IMR-90 (cell line): Measurements from ENCODE around the gene TMEM17. TPM values are rescaled to one million over a fixed set of nuclear protein-coding genes. Genes with fewer than 3 reads are reported as not detected.

Experiments used
- ATAC-seq: fragments of 200-7000 bp; cut with Tn5 transposase; 2 replicates; pipeline ENCODE4 v1.9.1; 2020; ENCODE audit warnings: low read depth, mild to moderate bottlenecking, moderate library complexity
- BruUV-seq: library from RNA; stranded (reverse); fragments of 400-500 nt; replicated peaks from 2 replicates; lab custom pipeline; 2021; lab: Mats Ljungman, UMichigan
- CTCF ChIA-PET: fragments of 300-600 bp; formaldehyde crosslinking; extraction: SDS; loops from one replicate; lab custom pipeline; 2021; ENCODE audit warnings: antibody characterized with exemption; lab: Yijun Ruan, JAX
- POLR2A ChIA-PET: fragments of 300-600 bp; sonication (Branson Sonifier 250); formaldehyde crosslinking; loops from one replicate; lab custom pipeline; 2022; ENCODE audit warnings: antibody characterized with exemption; ENCODE audit not compliant: unreplicated experiment; lab: Charles Lee
- DNase-seq: peaks from one replicate; pipeline ENCODE4 v3.0.0; 2013
- H2AFZ ChIP-seq: replicated peaks from 2 replicates; pipeline ENCODE3; 2013; ENCODE audit warnings: low read length, mild to moderate bottlenecking; ENCODE audit not compliant: poor library complexity
- H2AK5ac ChIP-seq: 2 replicates; pipeline ENCODE4 v1.6.1; 2013; ENCODE audit warnings: low read depth, low read length, inconsistent platforms
- H2AK9ac ChIP-seq: replicated peaks from 2 replicates; pipeline ENCODE3; 2013; ENCODE audit warnings: mild to moderate bottlenecking, low read depth, low read length, moderate library complexity; ENCODE audit not compliant: poor library complexity
- H2BK120ac ChIP-seq: 2 replicates; pipeline ENCODE4 v1.6.1; 2013; ENCODE audit warnings: low read depth, low read length, inconsistent platforms
- H2BK15ac ChIP-seq: 3 replicates; pipeline ENCODE4 v1.6.1; 2013; ENCODE audit warnings: low read depth, low read length, inconsistent platforms
- H2BK20ac ChIP-seq: 2 replicates; pipeline ENCODE4 v1.6.1; 2013; ENCODE audit warnings: low read depth, mild to moderate bottlenecking, inconsistent platforms, low read length, moderate library complexity
- H2BK5ac ChIP-seq: 2 replicates; pipeline ENCODE4 v1.6.1; 2013; ENCODE audit warnings: mild to moderate bottlenecking, low read depth, low read length, inconsistent platforms; ENCODE audit not compliant: poor library complexity, severe bottlenecking
- H3K14ac ChIP-seq: replicated peaks from 2 replicates; pipeline ENCODE4 v1.6.1; 2013; ENCODE audit warnings: low read depth, low read length, inconsistent platforms
- H3K18ac ChIP-seq: 2 replicates; pipeline ENCODE4 v1.6.1; 2013; ENCODE audit warnings: low read depth, low read length, control low read depth
- H3K23ac ChIP-seq: 2 replicates; pipeline ENCODE4 v1.6.1; 2013; ENCODE audit warnings: low read depth, low read length, inconsistent platforms
- H3K27ac ChIP-seq: 2 replicates; pipeline ENCODE4 v1.5.1; 2013; ENCODE audit warnings: mild to moderate bottlenecking, control low read depth, low read length; ENCODE audit not compliant: insufficient read depth
- H3K27me3 ChIP-seq: 2 replicates; pipeline ENCODE4 v1.6.1; 2013; ENCODE audit warnings: low read length; ENCODE audit not compliant: control insufficient read depth, insufficient read depth
- H3K36me3 ChIP-seq: 2 replicates; pipeline ENCODE4 v1.6.1; 2013; ENCODE audit warnings: low read length, mixed read lengths; ENCODE audit not compliant: control insufficient read depth, insufficient read depth
- H3K4ac ChIP-seq: 2 replicates; pipeline ENCODE4 v1.6.1; 2013; ENCODE audit warnings: low read depth, low read length, inconsistent platforms
- H3K4me1 ChIP-seq: 2 replicates; pipeline ENCODE4 v1.6.1; 2013; ENCODE audit warnings: low read length, mixed read lengths; ENCODE audit not compliant: control insufficient read depth, insufficient read depth
- H3K4me2 ChIP-seq: 2 replicates; pipeline ENCODE4 v1.6.1; 2013; ENCODE audit warnings: low read depth, mild to moderate bottlenecking, control low read depth, low read length, moderate library complexity
- H3K4me3 ChIP-seq: 2 replicates; pipeline ENCODE4 v1.5.1; 2013; ENCODE audit warnings: low read depth, mild to moderate bottlenecking, control low read depth, low read length, moderate library complexity; ENCODE audit not compliant: insufficient read depth
- H3K56ac ChIP-seq: 2 replicates; pipeline ENCODE4 v1.6.1; 2013; ENCODE audit warnings: low read length, inconsistent platforms; ENCODE audit not compliant: insufficient read depth; ENCODE audit errors: extremely low read depth
- H3K79me1 ChIP-seq, 2 experiments: 2 replicates each; pipeline ENCODE4 v1.6.1; 2013; ENCODE audit warnings: low read length in 2 of 2, inconsistent platforms in 1 of 2, low read depth in 1 of 2
- H3K9ac ChIP-seq: 2 replicates; pipeline ENCODE4 v1.6.1; 2013; ENCODE audit warnings: low read depth, low read length, control low read depth
- H3K9me1 ChIP-seq: 2 replicates; pipeline ENCODE4 v1.6.1; 2013; ENCODE audit warnings: low read length, inconsistent platforms; ENCODE audit not compliant: insufficient read depth
- H3K9me3 ChIP-seq: 2 replicates; pipeline ENCODE4 v1.6.1; 2013; ENCODE audit warnings: low read length; ENCODE audit not compliant: control insufficient read depth, insufficient read depth
- H4K20me1 ChIP-seq: 2 replicates; pipeline ENCODE4 v1.6.1; 2013; ENCODE audit warnings: low read length, inconsistent platforms; ENCODE audit not compliant: insufficient read depth
- H4K5ac ChIP-seq: 2 replicates; pipeline ENCODE4 v1.6.1; 2013; ENCODE audit warnings: mild to moderate bottlenecking, low read depth, low read length, control low read depth
- H4K8ac ChIP-seq, 2 experiments: 2 replicates each; pipeline ENCODE4 v1.6.1; 2013; ENCODE audit warnings: low read depth in 2 of 2, low read length in 2 of 2, control low read depth in 1 of 2, inconsistent platforms in 1 of 2
- H4K91ac ChIP-seq: 2 replicates; pipeline ENCODE4 v1.6.1; 2013; ENCODE audit warnings: low read depth, low read length, inconsistent platforms; ENCODE audit not compliant: insufficient read depth
- BHLHE40 ChIP-seq: fragments of 150-350 bp; IDR thresholded peaks from 2 replicates; pipeline ENCODE4 v1.6.1; 2016; ENCODE audit warnings: mild to moderate bottlenecking, low read depth, low read length
- CHD1 ChIP-seq: IDR thresholded peaks from 2 replicates; pipeline ENCODE4 v1.6.1; 2012; ENCODE audit warnings: low read depth, low read length, improper control_type of control experiment
- FOS ChIP-seq: fragments of 150-350 bp; IDR thresholded peaks from 2 replicates; pipeline ENCODE4 v1.6.1; 2016; ENCODE audit warnings: low read depth, low read length
- MAFK ChIP-seq: IDR thresholded peaks from 2 replicates; pipeline ENCODE4 v1.6.1; 2012; ENCODE audit warnings: low read depth, low read length, improper control_type of control experiment
- MAZ ChIP-seq: IDR thresholded peaks from 2 replicates; pipeline ENCODE4 v1.6.1; 2012; ENCODE audit warnings: low read depth, mild to moderate bottlenecking, low read length, improper control_type of control experiment, moderate library complexity, borderline replicate concordance
- MXI1 ChIP-seq: IDR thresholded peaks from 2 replicates; pipeline ENCODE4 v1.6.1; 2012; ENCODE audit warnings: low read depth, mild to moderate bottlenecking, low read length, moderate library complexity, borderline replicate concordance
- NFE2L2 ChIP-seq: fragments of 150-350 bp; IDR thresholded peaks from 2 replicates; pipeline ENCODE4 v1.6.1; 2016; ENCODE audit warnings: low read depth, mild to moderate bottlenecking, low read length
- POLR2A ChIP-seq: IDR thresholded peaks from 2 replicates; pipeline ENCODE4 v1.6.1; 2012; ENCODE audit warnings: mild to moderate bottlenecking, low read depth, low read length
- RAD21 ChIP-seq: IDR thresholded peaks from 2 replicates; pipeline ENCODE4 v1.6.1; 2012; ENCODE audit warnings: low read length, improper control_type of control experiment
- RCOR1 ChIP-seq: IDR thresholded peaks from 2 replicates; pipeline ENCODE4 v1.6.1; 2012; ENCODE audit warnings: mild to moderate bottlenecking, low read length, improper control_type of control experiment; ENCODE audit not compliant: insufficient replicate concordance
- RFX5 ChIP-seq: IDR thresholded peaks from 2 replicates; pipeline ENCODE4 v1.8.0; 2012; ENCODE audit warnings: low read depth, mild to moderate bottlenecking, low read length, moderate library complexity
- SMC3 ChIP-seq: fragments of 150-350 bp; IDR thresholded peaks from 2 replicates; pipeline ENCODE4 v1.6.1; 2016; ENCODE audit warnings: low read depth, mild to moderate bottlenecking, antibody characterized with exemption, low read length, moderate library complexity
- WGBS, 2 experiments: methylation state at CpG; one replicate each; pipeline versions ENCODE4 v1.1.5 to v1.1.7; 2013; ENCODE audit warnings: missing lambda C conversion rate in 2 of 2; ENCODE audit not compliant: insufficient read length in 1 of 2; ENCODE audit errors: extremely low coverage in 2 of 2; 5-methylcytosine and 5-hydroxymethylcytosine counted together
- dilution Hi-C: fragments of 300-500 bp; cut with HindIII; formaldehyde crosslinking; loops from one replicate; pipeline ENCODE4 v1.14.3; 2018; ENCODE audit warnings: low sequenced_read_pairs; ENCODE audit not compliant: unreplicated experiment
- in situ Hi-C: fragments of 300-500 bp; cut with MboI; formaldehyde crosslinking; loops from 3 replicates; pipeline ENCODE4 v1.14.3; 2019; ENCODE audit warnings: low sequenced_read_pairs, inconsistent platforms, mixed read lengths
- intact Hi-C: fragments of 100-400 bp; cut with micrococcal nuclease; formaldehyde crosslinking; loops from 2 replicates; pipeline ENCODE4 v1.10.0; 2022
- polyA plus RNA-seq, 3 experiments: library from polyadenylated mRNA; depleted of rRNA; stranded (reverse); fragments of >200 nt; gene quantifications; 2 replicates each; pipeline ENCODE4 v1.2.3, GENCODE V29; 2012; ENCODE audit warnings: low replicate concordance in 1 of 3
- total RNA-seq: library from RNA; depleted of rRNA; stranded (reverse); fragments of >200 nt; gene quantifications from 2 replicates; pipeline ENCODE4 v1.2.3, GENCODE V29; 2012
- TF ChIP-seq, protein P1 (sequence below): fragments of 150-350 bp; IDR thresholded peaks from 2 replicates; pipeline ENCODE4 v1.6.1; 2016; ENCODE audit warnings: low read depth, mild to moderate bottlenecking, low read length, moderate library complexity, borderline replicate concordance
- TF ChIP-seq, protein P2 (sequence below): fragments of 150-350 bp; IDR thresholded peaks from 2 replicates; pipeline ENCODE4 v1.6.1; 2017; ENCODE audit warnings: mild to moderate bottlenecking, antibody characterized with exemption, low read length, low read depth
- TF ChIP-seq, protein P3 (sequence below): conservative IDR thresholded peaks from 2 replicates; pipeline ENCODE4 v1.5.1; 2012; ENCODE audit warnings: mild to moderate bottlenecking, low read depth, low read length, improper control_type of control experiment

The TMEM17 gene
- total and polyA plus RNA-seq, 2 of the 4 experiments (the other 2 are of a cell fraction) = 1.3 to 1.8 TPM

DNA sequence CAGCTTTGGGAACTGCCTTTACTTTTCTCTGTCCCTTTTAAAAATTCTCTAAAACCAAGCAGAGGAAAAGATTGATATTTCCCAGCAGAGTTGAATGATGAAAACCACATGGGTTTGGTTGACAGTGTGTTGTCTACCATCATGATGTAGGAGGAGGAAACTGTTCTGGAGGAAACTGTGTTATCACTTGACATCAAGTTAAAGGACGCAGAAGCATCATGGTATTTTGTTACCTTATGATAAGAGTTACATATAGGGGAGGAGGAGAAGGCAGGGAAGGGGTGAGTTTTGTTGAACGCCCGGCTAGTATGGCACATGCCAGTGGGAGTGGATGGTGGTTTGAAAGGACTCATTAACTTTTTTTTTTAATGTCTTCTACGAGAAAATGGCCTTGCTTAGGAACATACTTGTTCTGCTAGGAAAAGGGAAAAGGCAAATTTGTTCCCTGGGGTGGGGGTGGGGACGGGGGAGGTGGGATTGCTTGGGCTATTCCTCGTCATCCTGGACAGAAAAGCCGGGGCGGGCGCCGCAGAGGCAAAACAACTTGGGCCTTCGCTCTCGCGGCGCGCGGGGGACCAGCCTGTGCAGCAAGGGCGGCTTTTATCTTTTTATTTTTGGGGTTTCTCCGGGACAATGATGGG, 766 bp downstream of the TMEM17 start:
- ChIA-PET POLR2A (no interaction called here), CTCF (interaction anchor here (0.6 kb wide), 1 partner anchor 56 kb away, joined by 3 read pairs; no protein-coding TSS in a partner anchor)
- peak overlapping the region; percentile 61 for H2BK5ac ChIP-seq

More for the DNA sequence above, 766 bp downstream of the TMEM17 start:
- Histone ChIP-seq H4K5ac (peak overlapping the region; percentile 97), H3K36me3 (no peaks in the 10 kb centered on the region), H2BK120ac (peak overlapping the region; percentile 85), H3K4me3 (peak overlapping the region; percentile 54), H3K4me1 (no peaks in the 10 kb centered on the region; the same call in 1 of the 2 replicates), H3K56ac (no peak overlapping the region; the same call in 1 of the 2 replicates), H3K4ac (peak overlapping the region; percentile 42), H4K8ac (peak overlapping the region; percentile 86 to 93), H3K9me3 (no peaks in the 10 kb centered on the region), H2BK20ac (peak overlapping the region; percentile 8), H3K14ac (peak overlapping the region; percentile 22), H2BK15ac (peak overlapping the region; percentile 51; the same call in 1 of the 3 replicates), H3K18ac (peak overlapping the region; percentile 42), H3K27ac (peak overlapping the region; percentile 59), H3K9ac (peak overlapping the region; percentile 58), H2AFZ (peak overlapping the region; percentile 98), H3K23ac (peak overlapping the region; percentile 50), H2AK5ac (peak overlapping the region; percentile 30; the same call in 1 of the 2 replicates), H3K79me1 (no peaks in the 10 kb centered on the region), H4K20me1 (no peaks in the 10 kb centered on the region), H3K4me2 (peak overlapping the region; percentile 30), H2AK9ac (peak overlapping the region; percentile 70), H3K9me1 (no peaks in the 10 kb centered on the region), H3K27me3 (no peaks in the 10 kb centered on the region), H4K91ac (peak overlapping the region; percentile 55)
- TF ChIP-seq BHLHE40 (no peak), SMC3 (no peak), RFX5 (no peak), MAZ (no peak), NFE2L2 (no peak), MXI1 (no peak), CHD1 (no peak), RAD21 (no peak), FOS (no peak), MAFK (no peak), POLR2A (no peak), RCOR1 (no peak)
- TF ChIP-seq, protein P1, sequence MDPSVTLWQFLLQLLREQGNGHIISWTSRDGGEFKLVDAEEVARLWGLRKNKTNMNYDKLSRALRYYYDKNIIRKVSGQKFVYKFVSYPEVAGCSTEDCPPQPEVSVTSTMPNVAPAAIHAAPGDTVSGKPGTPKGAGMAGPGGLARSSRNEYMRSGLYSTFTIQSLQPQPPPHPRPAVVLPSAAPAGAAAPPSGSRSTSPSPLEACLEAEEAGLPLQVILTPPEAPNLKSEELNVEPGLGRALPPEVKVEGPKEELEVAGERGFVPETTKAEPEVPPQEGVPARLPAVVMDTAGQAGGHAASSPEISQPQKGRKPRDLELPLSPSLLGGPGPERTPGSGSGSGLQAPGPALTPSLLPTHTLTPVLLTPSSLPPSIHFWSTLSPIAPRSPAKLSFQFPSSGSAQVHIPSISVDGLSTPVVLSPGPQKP = no peak
- TF ChIP-seq, protein P2, sequence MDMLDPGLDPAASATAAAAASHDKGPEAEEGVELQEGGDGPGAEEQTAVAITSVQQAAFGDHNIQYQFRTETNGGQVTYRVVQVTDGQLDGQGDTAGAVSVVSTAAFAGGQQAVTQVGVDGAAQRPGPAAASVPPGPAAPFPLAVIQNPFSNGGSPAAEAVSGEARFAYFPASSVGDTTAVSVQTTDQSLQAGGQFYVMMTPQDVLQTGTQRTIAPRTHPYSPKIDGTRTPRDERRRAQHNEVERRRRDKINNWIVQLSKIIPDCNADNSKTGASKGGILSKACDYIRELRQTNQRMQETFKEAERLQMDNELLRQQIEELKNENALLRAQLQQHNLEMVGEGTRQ = no peak
- TF ChIP-seq, protein P3, sequence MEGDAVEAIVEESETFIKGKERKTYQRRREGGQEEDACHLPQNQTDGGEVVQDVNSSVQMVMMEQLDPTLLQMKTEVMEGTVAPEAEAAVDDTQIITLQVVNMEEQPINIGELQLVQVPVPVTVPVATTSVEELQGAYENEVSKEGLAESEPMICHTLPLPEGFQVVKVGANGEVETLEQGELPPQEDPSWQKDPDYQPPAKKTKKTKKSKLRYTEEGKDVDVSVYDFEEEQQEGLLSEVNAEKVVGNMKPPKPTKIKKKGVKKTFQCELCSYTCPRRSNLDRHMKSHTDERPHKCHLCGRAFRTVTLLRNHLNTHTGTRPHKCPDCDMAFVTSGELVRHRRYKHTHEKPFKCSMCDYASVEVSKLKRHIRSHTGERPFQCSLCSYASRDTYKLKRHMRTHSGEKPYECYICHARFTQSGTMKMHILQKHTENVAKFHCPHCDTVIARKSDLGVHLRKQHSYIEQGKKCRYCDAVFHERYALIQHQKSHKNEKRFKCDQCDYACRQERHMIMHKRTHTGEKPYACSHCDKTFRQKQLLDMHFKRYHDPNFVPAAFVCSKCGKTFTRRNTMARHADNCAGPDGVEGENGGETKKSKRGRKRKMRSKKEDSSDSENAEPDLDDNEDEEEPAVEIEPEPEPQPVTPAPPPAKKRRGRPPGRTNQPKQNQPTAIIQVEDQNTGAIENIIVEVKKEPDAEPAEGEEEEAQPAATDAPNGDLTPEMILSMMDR = no peak
- in situ Hi-C loops = no loop called here
- ATAC-seq (no peak), DNase-seq (no peak)
- dilution Hi-C loops = no loop called here
- BruUV-seq = no TSS peak
- 5% methylated on average over 14 of the region's 18 CpGs; no CpG with 5 or more reads in 1 of the 2 experiments for WGBS, 2 experiments
- intact Hi-C loops = loop anchor here (5.0 kb wide), 1 partner anchor 202 kb away; the partner anchor contains the start of gene EHBP1
